ENCODE data around the gene HINT3.

Gene HINT3

DNA sequence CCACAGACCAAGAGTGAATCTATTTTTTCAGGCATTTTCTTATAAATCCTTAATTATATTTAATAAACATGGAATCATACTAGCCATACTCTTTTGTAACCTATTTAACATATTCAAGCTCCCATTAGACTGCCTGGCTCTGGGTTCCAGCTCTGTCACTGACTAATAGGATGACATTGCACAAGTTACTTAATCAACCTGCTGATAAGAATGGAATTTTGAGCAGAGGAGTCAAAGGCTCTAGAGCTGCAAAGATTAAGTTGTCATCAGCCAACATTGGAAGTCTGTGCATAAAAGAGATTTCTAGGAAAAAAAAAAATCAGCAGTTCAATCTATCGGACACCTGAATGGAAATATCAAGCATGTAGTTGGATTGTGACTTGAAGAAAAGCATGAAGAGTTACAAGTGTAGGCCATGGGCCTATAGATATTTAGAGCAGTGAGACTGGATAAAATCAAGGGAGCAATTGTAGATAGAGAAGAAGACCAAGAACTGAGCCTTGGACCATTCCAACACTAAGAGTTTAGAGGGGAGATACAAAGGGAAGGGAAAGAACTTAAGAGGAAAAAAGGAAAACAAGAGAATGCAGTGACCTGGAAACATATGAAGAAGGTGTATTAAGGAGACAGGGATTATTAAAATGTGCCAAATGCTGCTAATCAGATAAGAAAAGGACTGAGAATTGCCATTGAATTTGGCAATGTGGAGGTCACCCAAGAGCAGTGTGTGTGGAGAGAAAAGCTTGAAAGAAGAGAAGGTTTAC is 11.0 kb upstream of the HINT3 start:
- Histone ChIP-seq H3K4me2 (ENCODE audit: low read length) (no peak overlapping the region), H2AFZ (ENCODE audit: low read length) (no peak overlapping the region), H3K4me1 (ENCODE audit: insufficient read depth, low read length, severe bottlenecking) (no peaks in the 10 kb centered on the region), H3K4me3 (ENCODE audit: low read depth, low read length, poor library complexity, severe bottlenecking) (no peak overlapping the region), H4K20me1 (ENCODE audit: insufficient read depth, low read length) (no peaks in the 10 kb centered on the region), H3K9me3 (ENCODE audit: low read length) (no peaks in the 10 kb centered on the region), H3K79me2 (ENCODE audit: insufficient read depth, low read length) (no peaks in the 10 kb centered on the region), H3F3A (ENCODE audit: insufficient read depth, low read length) (no peaks in the 10 kb centered on the region), H3K27me3 (ENCODE audit: insufficient read depth, low read length) (no peaks in the 10 kb centered on the region), H3K27ac (ENCODE audit: low read depth, low read length, poor library complexity, severe bottlenecking) (no peak overlapping the region), H3K36me3 (ENCODE audit: insufficient read depth, low read length) (no peaks in the 10 kb centered on the region), H3K9me2 (ENCODE audit: low read depth, low read length) (no peaks in the 10 kb centered on the region), H3K9ac (ENCODE audit: low read length) (no peak overlapping the region)
- TF ChIP-seq EZH2 (IDR thresholded peaks at IDR 0.05; ENCODE audit: borderline replicate concordance, low read length) = no peak
- TF ChIP-seq, protein P1, sequence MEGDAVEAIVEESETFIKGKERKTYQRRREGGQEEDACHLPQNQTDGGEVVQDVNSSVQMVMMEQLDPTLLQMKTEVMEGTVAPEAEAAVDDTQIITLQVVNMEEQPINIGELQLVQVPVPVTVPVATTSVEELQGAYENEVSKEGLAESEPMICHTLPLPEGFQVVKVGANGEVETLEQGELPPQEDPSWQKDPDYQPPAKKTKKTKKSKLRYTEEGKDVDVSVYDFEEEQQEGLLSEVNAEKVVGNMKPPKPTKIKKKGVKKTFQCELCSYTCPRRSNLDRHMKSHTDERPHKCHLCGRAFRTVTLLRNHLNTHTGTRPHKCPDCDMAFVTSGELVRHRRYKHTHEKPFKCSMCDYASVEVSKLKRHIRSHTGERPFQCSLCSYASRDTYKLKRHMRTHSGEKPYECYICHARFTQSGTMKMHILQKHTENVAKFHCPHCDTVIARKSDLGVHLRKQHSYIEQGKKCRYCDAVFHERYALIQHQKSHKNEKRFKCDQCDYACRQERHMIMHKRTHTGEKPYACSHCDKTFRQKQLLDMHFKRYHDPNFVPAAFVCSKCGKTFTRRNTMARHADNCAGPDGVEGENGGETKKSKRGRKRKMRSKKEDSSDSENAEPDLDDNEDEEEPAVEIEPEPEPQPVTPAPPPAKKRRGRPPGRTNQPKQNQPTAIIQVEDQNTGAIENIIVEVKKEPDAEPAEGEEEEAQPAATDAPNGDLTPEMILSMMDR (IDR thresholded peaks at IDR 0.05; ENCODE audit: low read length) = no peak

DNA sequence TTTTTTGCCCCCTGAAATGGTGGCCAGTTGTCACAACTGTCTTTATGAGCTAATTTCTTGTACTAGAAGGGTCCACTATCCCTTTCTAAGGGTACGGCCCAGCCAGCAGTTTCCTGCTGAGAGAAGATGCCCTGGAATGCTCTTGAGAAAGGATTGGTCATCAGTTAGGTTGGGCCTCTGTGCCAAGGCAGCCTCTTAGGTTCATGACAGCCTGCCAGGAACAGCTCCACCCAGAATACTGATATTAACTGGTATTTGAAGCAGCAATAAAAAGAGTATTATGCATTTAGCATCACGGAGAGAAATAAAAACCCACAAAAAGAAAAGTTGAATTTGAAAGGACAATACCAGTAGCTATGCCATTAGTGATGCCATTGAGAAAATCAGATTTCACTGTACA is 9.0 kb upstream of the HINT3 start:
- no peaks in the 10 kb centered on the region for H3K9me2 ChIP-seq (ENCODE audit: low read depth, low read length)
- no peaks in the 10 kb centered on the region for H3K27me3 ChIP-seq (ENCODE audit: insufficient read depth, low read length)
- no peak overlapping the region for H3K4me3 ChIP-seq (ENCODE audit: low read depth, low read length, poor library complexity, severe bottlenecking)
- no peak overlapping the region for H3K27ac ChIP-seq (ENCODE audit: low read depth, low read length, poor library complexity, severe bottlenecking)
- peaks cover 8% of the 10 kb centered on the region; the same call in 1 of the 2 replicates for H3K9me3 ChIP-seq (ENCODE audit: low read length)
- no peaks in the 10 kb centered on the region for H4K20me1 ChIP-seq (ENCODE audit: insufficient read depth, low read length)
- H3K4me1 ChIP-seq (ENCODE audit: insufficient read depth, low read length, severe bottlenecking) = no peaks in the 10 kb centered on the region
- no peaks in the 10 kb centered on the region for H3K79me2 ChIP-seq (ENCODE audit: insufficient read depth, low read length)
- H2AFZ ChIP-seq (ENCODE audit: low read length) = no peak overlapping the region
- peaks cover under 1% of the 10 kb centered on the region; the same call in 1 of the 2 replicates for H3K36me3 ChIP-seq (ENCODE audit: insufficient read depth, low read length)
- no peak overlapping the region for H3K4me2 ChIP-seq (ENCODE audit: low read length)
- no peak overlapping the region for H3K9ac ChIP-seq (ENCODE audit: low read length)
- TF ChIP-seq EZH2 (IDR thresholded peaks at IDR 0.05; ENCODE audit: borderline replicate concordance, low read length) = no peak
- TF ChIP-seq, protein P1 (IDR thresholded peaks at IDR 0.05; ENCODE audit: low read length) = no peak
- no peaks in the 10 kb centered on the region for H3F3A ChIP-seq (ENCODE audit: insufficient read depth, low read length)

DNA sequence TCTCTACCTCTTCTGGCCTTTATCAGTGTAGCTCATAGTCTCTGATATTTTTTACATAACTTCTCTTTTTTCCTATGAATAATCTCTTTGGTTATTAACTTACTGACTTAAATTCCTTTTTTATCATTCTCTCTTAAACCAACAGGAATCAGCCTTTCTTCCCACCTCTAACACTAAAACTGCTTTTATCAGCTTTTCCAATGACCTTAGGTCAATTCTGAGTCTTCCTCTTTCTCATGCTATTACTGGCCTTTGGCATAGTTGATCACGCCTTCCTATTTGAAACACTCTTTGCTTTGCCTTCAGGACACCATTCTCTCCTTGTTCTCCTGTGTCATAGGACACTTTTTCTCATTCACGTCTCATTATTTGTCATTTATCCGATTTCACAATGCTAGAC is 8.1 kb upstream of the HINT3 start:
- no peaks in the 10 kb centered on the region for H4K20me1 ChIP-seq (ENCODE audit: insufficient read depth, low read length)
- TF ChIP-seq, protein P1 (IDR thresholded peaks at IDR 0.05; ENCODE audit: low read length) = no peak
- TF ChIP-seq EZH2 (IDR thresholded peaks at IDR 0.05; ENCODE audit: borderline replicate concordance, low read length) = no peak
- H3K4me2 ChIP-seq (ENCODE audit: low read length) = no peak overlapping the region
- H3K36me3 ChIP-seq (ENCODE audit: insufficient read depth, low read length) = peaks cover 3% of the 10 kb centered on the region; the same call in 1 of the 2 replicates
- H3K9ac ChIP-seq (ENCODE audit: low read length) = no peak overlapping the region
- peaks cover 12% of the 10 kb centered on the region; the same call in 1 of the 2 replicates for H3K9me3 ChIP-seq (ENCODE audit: low read length)
- no peaks in the 10 kb centered on the region for H3K9me2 ChIP-seq (ENCODE audit: low read depth, low read length)
- H2AFZ ChIP-seq (ENCODE audit: low read length) = no peak overlapping the region
- H3K27ac ChIP-seq (ENCODE audit: low read depth, low read length, poor library complexity, severe bottlenecking) = no peak overlapping the region
- H3F3A ChIP-seq (ENCODE audit: insufficient read depth, low read length) = no peaks in the 10 kb centered on the region
- H3K79me2 ChIP-seq (ENCODE audit: insufficient read depth, low read length) = no peaks in the 10 kb centered on the region
- H3K27me3 ChIP-seq (ENCODE audit: insufficient read depth, low read length) = no peaks in the 10 kb centered on the region
- H3K4me1 ChIP-seq (ENCODE audit: insufficient read depth, low read length, severe bottlenecking) = peaks cover 5% of the 10 kb centered on the region
- no peak overlapping the region for H3K4me3 ChIP-seq (ENCODE audit: low read depth, low read length, poor library complexity, severe bottlenecking)

Data from OCI-LY1 (cell line).